Gastrocnemius medialis (tissue), 4 donors: ENCODE measurements around the gene SCAMP1.

Experiments used
- CTCF ChIP-seq, 5 experiments: fragments of 450-650 bp in 3 of 5; fragments of 200-600 bp in 2 of 5; sonication (generic) in 2 of 5; IDR thresholded peaks in 4 of 5; conservative IDR thresholded peaks in 1 of 5; 1 replicate in 4 of 5; 2 replicates in 1 of 5; pipeline ENCODE4 v1.5.1; 2016 to 2019; ENCODE audit warnings: antibody characterized with exemption in 5 of 5, mild to moderate bottlenecking in 3 of 5, moderate library complexity in 3 of 5
- POLR2A ChIP-seq, 2 donors: fragments of 450-650 bp; IDR thresholded peaks; one replicate each; pipeline ENCODE4 v1.6.1; 2017; ENCODE audit warnings: antibody characterized with exemption in 2 of 2, mild to moderate bottlenecking in 2 of 2, moderate library complexity in 2 of 2

GRCh38 chr5:78513441-78513840 is 153.0 kb downstream of the SCAMP1 start:
- TF ChIP-seq CTCF (IDR thresholded peaks at IDR 0.05 in 4 of 5, conservative IDR thresholded peaks at IDR 0.05 in 1 of 5) (no peak), POLR2A (IDR thresholded peaks at IDR 0.05) (no peak)
